Natural killer cell treated with Interleukin-12 subunit alpha and Interleukin-12 subunit beta and Interleukin-15 and Interleukin-18, amount 100 ng/mL, for 72 hours (primary cell): ENCODE data around the gene ATP1A2. TPM values are rescaled to one million over a fixed set of nuclear protein-coding genes. Genes with fewer than 3 reads are reported as not detected.

ENCODE experiments used
- ATAC-seq, 2 donors: fragments of 150-1000 bp; cut with Tn5 transposase in 1 of 2; sonication (Bioruptor Pico), chemical (Tn5 transposase) in 1 of 2; 2 replicates each; pipeline ENCODE4 v1.10.0; 2021
- DNase-seq: peaks from one replicate; pipeline ENCODE4 v3.0.0; 2022; ENCODE audit warnings: low spot score
- H3K27ac Mint-ChIP-seq, 2 donors: 1 replicate in 1 of 2; 2 replicates in 1 of 2; pipeline ENCODE4 v1.8.0; 2022; ENCODE audit warnings: mixed read lengths in 2 of 2, mild to moderate bottlenecking in 1 of 2, moderate library complexity in 1 of 2
- H3K27me3 Mint-ChIP-seq, 2 donors: 1 replicate in 1 of 2; 2 replicates in 1 of 2; pipeline ENCODE4 v1.8.0; 2022; ENCODE audit warnings: mixed read lengths in 2 of 2
- H3K36me3 Mint-ChIP-seq: one replicate; pipeline ENCODE4 v1.8.0; 2022; ENCODE audit warnings: mixed read lengths
- H3K4me1 Mint-ChIP-seq, 2 donors: 1 replicate in 1 of 2; 2 replicates in 1 of 2; pipeline ENCODE4 v1.8.0; 2022; ENCODE audit warnings: low read depth in 2 of 2, mixed read lengths in 2 of 2, mild to moderate bottlenecking in 1 of 2
- H3K4me3 Mint-ChIP-seq: one replicate; pipeline ENCODE4 v1.8.0; 2022; ENCODE audit warnings: mixed read lengths
- H3K9me3 Mint-ChIP-seq: 2 replicates; pipeline ENCODE4 v1.8.0; 2022; ENCODE audit warnings: mixed read lengths
- total RNA-seq, 2 donors: library from RNA; stranded (reverse); gene quantifications; one replicate each; pipeline ENCODE4 v1.2.3, GENCODE V29; 2022

ATP1A2 gene
- total RNA-seq, 2 donors from 2014 or later, result not detected

DNA sequence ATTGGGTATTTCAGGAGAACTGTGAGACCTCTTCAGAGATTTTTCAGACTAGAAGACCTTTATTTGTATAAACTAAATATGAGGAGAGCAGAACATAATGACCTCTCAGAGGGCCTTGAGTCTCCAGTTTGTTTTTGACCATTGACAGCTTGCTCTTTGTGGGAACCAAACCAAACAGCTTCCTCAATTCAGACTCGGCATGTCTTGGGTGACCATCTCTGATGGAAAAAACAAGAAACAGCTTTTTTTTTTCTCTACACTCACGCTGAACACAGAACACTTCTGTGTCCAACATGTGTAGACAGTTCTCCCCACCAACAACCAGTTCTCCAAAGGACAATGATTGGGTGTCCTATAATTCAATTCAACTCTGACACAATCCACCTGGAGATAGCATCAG lies 47.4 kb downstream of the ATP1A2 start:
- H3K27me3 Mint-ChIP-seq, result peaks cover 24 to 71% of the 10 kb centered on the region in 2 donors
- no peaks in the 10 kb centered on the region for H3K9me3 Mint-ChIP-seq
- peaks cover 10 to 26% of the 10 kb centered on the region in 2 donors for H3K4me1 Mint-ChIP-seq
- ATAC-seq (no peak), DNase-seq (no peak)
- no peaks in the 10 kb centered on the region for H3K36me3 Mint-ChIP-seq
- no peak overlapping the region for H3K4me3 Mint-ChIP-seq
- H3K27ac Mint-ChIP-seq, result no peak overlapping the region

GRCh38 chr1:160163615-160164014 lies 48.1 kb downstream of the ATP1A2 start:
- Mint-ChIP-seq H3K27me3 (peaks cover 24 to 71% of the 10 kb centered on the region in 2 donors), H3K4me1 (peaks cover 10 to 26% of the 10 kb centered on the region in 2 donors), H3K27ac (no peak overlapping the region), H3K9me3 (no peaks in the 10 kb centered on the region), H3K36me3 (no peaks in the 10 kb centered on the region), H3K4me3 (no peak overlapping the region)
- DNase-seq (no peak), ATAC-seq (no peak)

- H3K4me3 Mint-ChIP-seq, result no peak overlapping the region
- DNase-seq (no peak), ATAC-seq (no peak)
- no peaks in the 10 kb centered on the region for H3K9me3 Mint-ChIP-seq
- H3K27ac Mint-ChIP-seq, result no peak overlapping the region
- no peaks in the 10 kb centered on the region for H3K36me3 Mint-ChIP-seq
- peaks cover 22 to 71% of the 10 kb centered on the region in 2 donors for H3K27me3 Mint-ChIP-seq
- peaks cover 14 to 30% of the 10 kb centered on the region in 2 donors for H3K4me1 Mint-ChIP-seq
Measured at GRCh38 chr1:160164121-160164520, 48.6 kb downstream of the ATP1A2 start.

GRCh38 chr1:160166166-160166868 lies 50.8 kb downstream of the ATP1A2 start:
- H3K27ac Mint-ChIP-seq, result no peak overlapping the region
- H3K4me3 Mint-ChIP-seq, result no peak overlapping the region
- DNase-seq (no peak), ATAC-seq (peak; percentile 37 to 49)
- H3K36me3 Mint-ChIP-seq, result no peaks in the 10 kb centered on the region
- peaks cover 25 to 65% of the 10 kb centered on the region in 2 donors for H3K27me3 Mint-ChIP-seq
- H3K4me1 Mint-ChIP-seq, result peaks cover 23 to 39% of the 10 kb centered on the region in 2 donors
- no peaks in the 10 kb centered on the region for H3K9me3 Mint-ChIP-seq

DNA sequence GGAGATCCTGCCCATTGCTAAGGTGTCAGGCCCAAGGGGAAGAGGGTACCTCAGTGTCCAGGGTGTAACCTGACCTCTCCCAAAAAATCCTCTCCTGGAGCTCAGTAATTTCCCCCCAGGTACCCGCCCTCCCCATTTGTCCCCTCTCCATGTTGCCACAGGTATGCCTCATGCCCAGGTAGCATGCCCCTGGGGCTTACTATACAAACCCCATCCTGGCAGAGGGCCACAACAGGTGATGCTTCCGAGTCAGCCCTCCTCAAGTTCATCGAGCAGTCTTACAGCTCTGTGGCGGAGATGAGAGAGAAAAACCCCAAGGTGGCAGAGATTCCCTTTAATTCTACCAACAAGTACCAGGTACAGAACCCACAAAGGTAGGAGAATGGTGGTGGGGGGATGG lies 51.5 kb downstream of the ATP1A2 start:
- Mint-ChIP-seq H3K36me3 (no peaks in the 10 kb centered on the region), H3K27ac (no peak overlapping the region), H3K4me1 (peaks cover 23 to 39% of the 10 kb centered on the region in 2 donors), H3K27me3 (peaks cover 23 to 64% of the 10 kb centered on the region in 2 donors), H3K9me3 (no peaks in the 10 kb centered on the region), H3K4me3 (no peak overlapping the region)
- DNase-seq (no peak), ATAC-seq (no peak)

DNA sequence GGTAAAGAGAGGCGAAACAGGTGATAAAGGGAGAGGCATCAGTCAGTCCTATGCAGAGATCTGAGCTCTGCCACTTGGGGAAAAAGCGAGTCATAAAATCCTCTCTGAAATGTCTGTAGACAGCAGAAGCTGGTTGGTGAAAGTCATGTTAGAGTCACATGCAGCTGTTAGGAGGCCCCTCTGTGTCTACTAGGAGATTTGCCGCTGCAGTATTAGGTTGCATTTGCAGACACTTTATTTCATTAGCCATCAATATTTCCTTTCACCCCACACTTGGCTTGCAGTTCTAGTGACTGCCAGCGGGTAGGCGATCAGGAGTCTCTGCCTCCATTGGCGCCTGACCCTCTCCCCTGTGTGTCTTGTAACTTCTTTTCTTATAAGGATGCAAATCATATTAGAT lies 52.0 kb downstream of the ATP1A2 start:
- H3K9me3 Mint-ChIP-seq, result no peaks in the 10 kb centered on the region
- DNase-seq, result no peak
- peaks cover 26 to 69% of the 10 kb centered on the region in 2 donors for H3K27me3 Mint-ChIP-seq
- peaks cover 23 to 39% of the 10 kb centered on the region in 2 donors for H3K4me1 Mint-ChIP-seq
- H3K36me3 Mint-ChIP-seq, result no peaks in the 10 kb centered on the region
- no peak overlapping the region for H3K4me3 Mint-ChIP-seq
- no peak overlapping the region for H3K27ac Mint-ChIP-seq
- no peak for ATAC-seq

GRCh38 chr1:160168016-160168415 lies 52.5 kb downstream of the ATP1A2 start:
- no peak for DNase-seq
- Mint-ChIP-seq H3K27me3 (peaks cover 30 to 72% of the 10 kb centered on the region in 2 donors), H3K36me3 (no peaks in the 10 kb centered on the region), H3K4me1 (peaks cover 23 to 39% of the 10 kb centered on the region in 2 donors), H3K27ac (no peak overlapping the region), H3K9me3 (no peaks in the 10 kb centered on the region), H3K4me3 (no peak overlapping the region)
- ATAC-seq, result no peak

GRCh38 chr1:160168609-160169369 lies 53.2 kb downstream of the ATP1A2 start:
- Mint-ChIP-seq H3K9me3 (no peaks in the 10 kb centered on the region), H3K27ac (peak overlapping the region in 1 of 2 donors; percentile 17), H3K27me3 (peaks cover 33 to 72% of the 10 kb centered on the region in 2 donors), H3K36me3 (no peaks in the 10 kb centered on the region), H3K4me3 (peak overlapping the region; percentile 23), H3K4me1 (peaks cover 23 to 36% of the 10 kb centered on the region in 2 donors)
- ATAC-seq, result no peak
- no peak for DNase-seq

- peak; percentile 83 to 85 for ATAC-seq
- H3K9me3 Mint-ChIP-seq, result no peaks in the 10 kb centered on the region
- peak overlapping the region; percentile 17 to 34 for H3K27ac Mint-ChIP-seq
- no peak for DNase-seq
- peaks cover 30 to 66% of the 10 kb centered on the region in 2 donors for H3K27me3 Mint-ChIP-seq
- no peaks in the 10 kb centered on the region for H3K36me3 Mint-ChIP-seq
- peaks cover 23 to 30% of the 10 kb centered on the region in 2 donors for H3K4me1 Mint-ChIP-seq
- peak overlapping the region; percentile 23 for H3K4me3 Mint-ChIP-seq
Measured at GRCh38 chr1:160169553-160170399, 54.2 kb downstream of the ATP1A2 start.

GRCh38 chr1:160171354-160171753 lies 55.8 kb downstream of the ATP1A2 start:
- H3K27ac Mint-ChIP-seq, result no peak overlapping the region
- DNase-seq, result no peak
- H3K9me3 Mint-ChIP-seq, result no peaks in the 10 kb centered on the region
- no peaks in the 10 kb centered on the region for H3K36me3 Mint-ChIP-seq
- peaks cover 28 to 52% of the 10 kb centered on the region in 2 donors for H3K27me3 Mint-ChIP-seq
- no peak for ATAC-seq
- H3K4me3 Mint-ChIP-seq, result no peak overlapping the region
- H3K4me1 Mint-ChIP-seq, result peaks cover 17 to 24% of the 10 kb centered on the region in 2 donors

- no peaks in the 10 kb centered on the region for H3K36me3 Mint-ChIP-seq
- H3K27me3 Mint-ChIP-seq, result peaks cover 24 to 46% of the 10 kb centered on the region in 2 donors
- H3K4me1 Mint-ChIP-seq, result peaks cover 12 to 18% of the 10 kb centered on the region in 2 donors
- ATAC-seq, result no peak
- no peak for DNase-seq
- no peak overlapping the region for H3K4me3 Mint-ChIP-seq
- no peaks in the 10 kb centered on the region for H3K9me3 Mint-ChIP-seq
- H3K27ac Mint-ChIP-seq, result no peak overlapping the region
Measured at GRCh38 chr1:160171980-160172379, 56.4 kb downstream of the ATP1A2 start.

DNA sequence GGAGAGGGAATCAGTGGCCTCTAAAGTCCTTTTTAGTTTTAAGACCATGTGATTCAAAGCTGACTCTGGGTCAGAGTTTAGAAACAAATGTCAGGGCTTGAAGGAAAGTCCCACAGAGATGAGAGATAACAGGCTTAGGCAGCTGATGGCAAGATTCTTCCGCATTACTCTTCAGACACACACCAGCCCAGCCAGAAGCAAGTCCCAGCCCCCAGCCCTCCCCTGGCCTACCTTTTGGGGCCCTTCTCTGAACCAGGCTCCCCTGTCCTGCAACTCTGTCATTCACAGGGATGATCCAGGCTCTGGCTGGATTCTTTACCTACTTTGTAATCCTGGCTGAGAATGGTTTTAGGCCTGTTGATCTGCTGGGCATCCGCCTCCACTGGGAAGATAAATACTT lies 61.7 kb downstream of the ATP1A2 start:
- no peaks in the 10 kb centered on the region for H3K4me1 Mint-ChIP-seq
- ATAC-seq, result no peak
- H3K4me3 Mint-ChIP-seq, result no peak overlapping the region
- no peak for DNase-seq
- no peak overlapping the region for H3K27ac Mint-ChIP-seq
- H3K27me3 Mint-ChIP-seq, result peaks cover 20 to 47% of the 10 kb centered on the region in 2 donors
- H3K9me3 Mint-ChIP-seq, result no peaks in the 10 kb centered on the region
- no peaks in the 10 kb centered on the region for H3K36me3 Mint-ChIP-seq

DNA sequence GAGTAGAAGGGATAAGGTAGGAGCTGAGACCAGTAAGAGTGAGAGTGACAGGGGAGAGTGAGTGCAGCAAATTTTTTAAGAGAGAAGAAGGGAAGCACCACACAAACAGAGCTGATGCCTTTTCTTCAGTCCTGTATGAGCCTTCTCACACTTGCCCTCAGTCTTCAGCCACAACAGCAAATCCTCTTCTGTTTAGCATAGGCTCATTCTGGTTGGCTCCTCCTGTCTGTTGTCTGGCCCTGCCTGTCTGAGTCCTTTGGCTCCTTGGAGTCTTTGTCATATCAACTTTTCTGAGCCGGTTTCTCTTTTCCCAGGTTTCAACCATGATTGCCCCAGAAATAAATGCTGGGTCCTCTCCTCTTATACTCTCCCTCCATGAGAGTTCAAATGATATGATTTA lies 62.1 kb downstream of the ATP1A2 start:
- H3K27me3 Mint-ChIP-seq, result peaks cover 17 to 43% of the 10 kb centered on the region in 2 donors
- H3K27ac Mint-ChIP-seq, result no peak overlapping the region
- H3K9me3 Mint-ChIP-seq, result no peaks in the 10 kb centered on the region
- H3K4me3 Mint-ChIP-seq, result no peak overlapping the region
- no peaks in the 10 kb centered on the region for H3K36me3 Mint-ChIP-seq
- H3K4me1 Mint-ChIP-seq, result no peaks in the 10 kb centered on the region
- ATAC-seq (no peak), DNase-seq (no peak)
